K562 (cell line): ENCODE results near the gene TENM3. TPM values are rescaled to one million over a fixed set of nuclear protein-coding genes. Genes with fewer than 3 reads are reported as not detected.

ENCODE experiments used
- ATAC-seq: fragments of 200-7000 bp; cut with Tn5 transposase; 3 replicates; pipeline ENCODE4 v1.9.1; 2020; ENCODE audit warnings: moderate library complexity
- BruUV-seq: library from RNA; stranded (reverse); fragments of 400-500 nt; replicated peaks from 2 replicates; lab custom pipeline; 2021; lab: Mats Ljungman, UMichigan
- CTCF ChIA-PET: fragments of 300-600 bp; formaldehyde crosslinking; extraction: SDS; loops from one replicate; lab custom pipeline; 2021; ENCODE audit warnings: low intra/inter-chr PET ratio; lab: Yijun Ruan, JAX
- POLR2A ChIA-PET: fragments of 300-600, 350-650 bp; sonication (Branson Sonifier 250); formaldehyde crosslinking; extraction: SDS; loops from one replicate; lab custom pipeline; 2021; ENCODE audit warnings: antibody characterized with exemption, inconsistent platforms; lab: Yijun Ruan, JAX
- DNase-seq, 4 experiments: peaks; one replicate each; pipeline versions ENCODE4 v3.0.0 to v3.0.0-alpha.2; 2011 to 2018; ENCODE audit warnings: low spot score in 3 of 4, mixed read lengths in 3 of 4; ENCODE audit errors: extremely low read depth in 1 of 4
- FAIRE-seq: peaks from 2 replicates; lab custom pipeline; 2011; peaks lifted over from hg19 to GRCh38; lab: Jason Lieb, UNC
- H2AFZ ChIP-seq: 2 replicates; pipeline ENCODE4 v1.6.0; 2011; ENCODE audit warnings: low read depth, low read length, control low read depth, inconsistent platforms
- H3K27ac ChIP-seq: fragments of 200-600 bp; 3 replicates; pipeline ENCODE4 v1.8.0; 2011; ENCODE audit warnings: low read depth, mild to moderate bottlenecking, control low read depth, inconsistent platforms, low read length, moderate library complexity, mixed read lengths; ENCODE audit errors: extremely low read depth
- H3K27me3 ChIP-seq, 2 experiments: fragments of 300-600 bp in 1 of 2; 2 replicates in 1 of 2; 3 replicates in 1 of 2; pipeline versions ENCODE4 v1.6.0 to v1.8.0; 2011; ENCODE audit warnings: inconsistent platforms in 2 of 2, low read length in 2 of 2, mild to moderate bottlenecking in 1 of 2, mixed read lengths in 1 of 2, moderate library complexity in 1 of 2; ENCODE audit not compliant: control insufficient read depth in 2 of 2, insufficient read depth in 2 of 2
- H3K36me3 ChIP-seq: fragments of 300-600 bp; 3 replicates; pipeline ENCODE4 v1.8.0; 2011; ENCODE audit warnings: mild to moderate bottlenecking, low read length, inconsistent platforms; ENCODE audit not compliant: control insufficient read depth, insufficient read depth
- H3K4me1 ChIP-seq, 2 experiments: fragments of 200-600 bp in 1 of 2; replicated peaks in 1 of 2; 2 replicates in 1 of 2; 3 replicates in 1 of 2; pipeline versions ENCODE4 v1.5.1 to v1.8.0; 2011; ENCODE audit warnings: inconsistent platforms in 2 of 2, low read length in 2 of 2, mild to moderate bottlenecking in 1 of 2, mixed read lengths in 1 of 2, moderate library complexity in 1 of 2; ENCODE audit not compliant: control insufficient read depth in 2 of 2, insufficient read depth in 2 of 2
- H3K4me2 ChIP-seq: 2 replicates; pipeline ENCODE4 v1.6.1; 2011; ENCODE audit warnings: low read length, control low read depth, inconsistent platforms, mixed read lengths; ENCODE audit not compliant: insufficient read depth
- H3K4me3 ChIP-seq: fragments of 200-600 bp; sonication (generic), shearing (Covaris generic); 2 replicates; pipeline ENCODE4 v1.5.1; 2016; ENCODE audit warnings: control low read depth, inconsistent platforms
- H3K79me2 ChIP-seq: fragments of 200-600 bp; 3 replicates; pipeline ENCODE4 v1.8.0; 2011; ENCODE audit warnings: low read length, inconsistent platforms; ENCODE audit not compliant: control insufficient read depth, insufficient read depth
- H3K9ac ChIP-seq, 2 experiments: 2 replicates each; pipeline versions ENCODE4 v1.6.0 to v1.6.1; 2011; ENCODE audit warnings: low read depth in 2 of 2, low read length in 2 of 2, control low read depth in 1 of 2, inconsistent platforms in 1 of 2, mild to moderate bottlenecking in 1 of 2, mixed read lengths in 1 of 2; ENCODE audit not compliant: insufficient read depth in 1 of 2
- H3K9me1 ChIP-seq: one replicate; pipeline ENCODE4 v1.6.0; 2011; ENCODE audit warnings: inconsistent platforms, mild to moderate bottlenecking, low read length, moderate library complexity; ENCODE audit not compliant: control insufficient read depth, insufficient read depth
- H3K9me3 ChIP-seq: replicated peaks from 2 replicates; pipeline ENCODE4 v1.5.1; 2011; ENCODE audit warnings: low read depth, low read length, inconsistent platforms; ENCODE audit not compliant: control insufficient read depth, insufficient read depth
- H4K20me1 ChIP-seq: replicated peaks from 2 replicates; pipeline ENCODE4 v1.6.1; 2011; ENCODE audit warnings: low read length, inconsistent platforms, mixed read lengths; ENCODE audit not compliant: control insufficient read depth, insufficient read depth
- CBFB ChIP-seq: sonication (generic); formaldehyde crosslinking; IDR thresholded peaks from 2 replicates; pipeline ENCODE4 v1.4.0; 2020; ENCODE audit warnings: mild to moderate bottlenecking, missing genetic modification reagents
- E2F3 ChIP-seq: fragments of 250-450 bp; sonication (Bioruptor Pico); IDR thresholded peaks from 2 replicates; pipeline ENCODE4 v1.4.0; 2020; ENCODE audit warnings: mild to moderate bottlenecking
- HDAC3 ChIP-seq: fragments of 450-650 bp; IDR thresholded peaks from 2 replicates; pipeline ENCODE4 v1.6.1; 2018; ENCODE audit warnings: borderline replicate concordance, mild to moderate bottlenecking, moderate library complexity; ENCODE audit not compliant: partially characterized antibody
- HNRNPL ChIP-seq: fragments of 200-400 bp; formaldehyde crosslinking; IDR thresholded peaks from 2 replicates; pipeline ENCODE4 v1.6.1; 2017; ENCODE audit warnings: low read depth, mild to moderate bottlenecking, low read length
- MEF2A ChIP-seq: IDR thresholded peaks from 2 replicates; pipeline ENCODE4 v1.6.1; 2011; ENCODE audit warnings: low read depth, mild to moderate bottlenecking, low read length, moderate library complexity; ENCODE audit not compliant: control insufficient read depth
- MEIS2 ChIP-seq: fragments of 450-650 bp; IDR thresholded peaks from 2 replicates; pipeline ENCODE4 v1.6.1; 2014; ENCODE audit warnings: mild to moderate bottlenecking; ENCODE audit not compliant: partially characterized antibody
- MYNN ChIP-seq, 2 experiments: sonication (generic); formaldehyde crosslinking in 1 of 2; IDR thresholded peaks; 2 replicates each; pipeline versions ENCODE4 v1.5.0 to v1.6.1; 2016 to 2020; ENCODE audit warnings: antibody characterized with exemption in 1 of 2, missing genetic modification reagents in 1 of 2
- NR1H2 ChIP-seq: sonication (generic); formaldehyde crosslinking; IDR thresholded peaks from 2 replicates; pipeline ENCODE4 v1.4.0; 2020; ENCODE audit warnings: mild to moderate bottlenecking, missing genetic modification reagents
- PRPF4 ChIP-seq: fragments of 200-400 bp; formaldehyde crosslinking; IDR thresholded peaks from one replicate; pipeline ENCODE4 v1.6.1; 2017; ENCODE audit warnings: low read length, low read depth, mild to moderate bottlenecking; ENCODE audit not compliant: insufficient read depth, poor library complexity, severe bottlenecking
- RFX7 ChIP-seq: fragments of 250-450 bp; sonication (Bioruptor Pico); IDR thresholded peaks from 2 replicates; pipeline ENCODE4 v1.5.1; 2021; ENCODE audit warnings: mild to moderate bottlenecking
- TAF1 ChIP-seq: IDR thresholded peaks from 2 replicates; pipeline ENCODE4 v1.6.1; 2011; ENCODE audit warnings: mild to moderate bottlenecking, low read length, moderate library complexity; ENCODE audit not compliant: insufficient read depth, control insufficient read depth, severe bottlenecking; ENCODE audit errors: extremely low read depth
- TEAD2 ChIP-seq: fragments of 450-650 bp; IDR thresholded peaks from 2 replicates; pipeline ENCODE4 v1.6.1; 2016; ENCODE audit warnings: missing genetic modification characterization, control low read depth, missing compliant biosample characterization
- ZFP91 ChIP-seq: sonication (generic); formaldehyde crosslinking; IDR thresholded peaks from 2 replicates; pipeline ENCODE4 v1.8.0; 2022; ENCODE audit warnings: mild to moderate bottlenecking, missing genetic modification reagents
- ZMIZ1 ChIP-seq, 2 experiments: fragments of 150-350 bp in 1 of 2; IDR thresholded peaks; 2 replicates each; pipeline ENCODE4 v1.6.1; 2012 to 2016; ENCODE audit warnings: low read depth in 2 of 2, low read length in 2 of 2, mild to moderate bottlenecking in 1 of 2, moderate library complexity in 1 of 2
- ZNF12 ChIP-seq: sonication (generic); formaldehyde crosslinking; IDR thresholded peaks from 2 replicates; pipeline ENCODE4 v1.4.0; 2020; ENCODE audit warnings: mild to moderate bottlenecking, missing genetic modification reagents
- WGBS: fragments of 100-300 bp; shearing (Covaris generic); methylation state at CpG from one replicate; pipeline ENCODE4 v1.1.6; 2016; ENCODE audit warnings: low coverage, mixed read lengths; ENCODE audit not compliant: insufficient coverage; ENCODE audit errors: missing lambda C conversion rate; 5-methylcytosine and 5-hydroxymethylcytosine counted together
- in situ Hi-C: fragments of 300-500 bp; cut with MboI; formaldehyde crosslinking; loops from 4 replicates; pipeline ENCODE4 v1.15.0; 2018; ENCODE audit warnings: inconsistent platforms, mixed read lengths
- intact Hi-C: fragments of 100-400 bp; cut with micrococcal nuclease; formaldehyde crosslinking; loops from 2 replicates; pipeline ENCODE4 v1.14.2; 2022
- polyA plus RNA-seq, 8 experiments: library from polyadenylated mRNA; depleted of rRNA in 4 of 8; stranded (reverse) in 5 of 8; unstranded in 3 of 8; fragments of >200 nt; fragmentation: Nextera tagmentation in 2 of 8; fragmentation: Illumina TruSeq in 1 of 8; extraction: Ambion mirVana in 2 of 8; extraction: Trizol in 1 of 8; gene quantifications; 2 replicates each; pipeline versions ENCODE4 v1.2.1 to v1.2.3, GENCODE V29; 2011 to 2014; ENCODE audit warnings: inconsistent platforms in 1 of 8, missing spikeins in 1 of 8
- total RNA-seq, 7 experiments: library from RNA; depleted of rRNA in 6 of 7; stranded (reverse); fragments of >200 nt in 6 of 7; fragmentation: Illumina TruSeq in 2 of 7; extraction: Trizol in 2 of 7; gene quantifications; 2 replicates each; pipeline versions ENCODE4 v1.2.1 to v1.2.3, GENCODE V29; 2011 to 2021; ENCODE audit warnings: low replicate concordance in 1 of 7

The TENM3 gene
- total and polyA plus RNA-seq, 9 of the 15 experiments (the other 6 are each of a cell fraction or from before 2014, with no cell fraction given) = 0.01 to 0.02 TPM; not detected in 7

- intact Hi-C loops = no loop called here
- H3K4me1 ChIP-seq = no peaks in the 10 kb centered on the region
- TF ChIP-seq HNRNPL (no peak), ZFP91 (no peak), CBFB (CRISPR knock-in tag) (no peak), TAF1 (no peak), NR1H2 (no peak), TEAD2 (tag) (no peak), MYNN (IDR thresholded peaks at IDR 0.05) (no peak), MYNN (CRISPR knock-in tag; IDR thresholded peaks at IDR 0.05) (no peak), MEF2A (no peak), E2F3 (CRISPR knock-in tag) (no peak), ZMIZ1 (IDR thresholded peaks at IDR 0.05; ENCODE audit: low read depth in 2 of 2, low read length in 2 of 2) (no peak), RFX7 (CRISPR knock-in tag) (no peak), MEIS2 (no peak), ZNF12 (CRISPR knock-in tag) (no peak), PRPF4 (no peak), HDAC3 (no peak)
- TF ChIP-seq, all 486 proteins: peak for 0
- BruUV-seq = no TSS peak
- ChIA-PET POLR2A (no interaction called here), CTCF (no interaction called here)
- in situ Hi-C loops = no loop called here
- DNase-seq = no peak
- no peaks in the 10 kb centered on the region for H3K27me3 ChIP-seq
- H3K4me2 ChIP-seq = no peak overlapping the region
- no peaks in the 10 kb centered on the region for H3K9me3 ChIP-seq
- no peaks in the 10 kb centered on the region for H3K9me1 ChIP-seq
- no peak for ATAC-seq
- no peak overlapping the region for H3K9ac ChIP-seq
- H3K79me2 ChIP-seq = no peaks in the 10 kb centered on the region
- no peak overlapping the region for H3K4me3 ChIP-seq
- H3K27ac ChIP-seq = no peak overlapping the region
- under 1% methylated on average over 8 of the region's 8 CpGs for WGBS
- no peaks in the 10 kb centered on the region for H4K20me1 ChIP-seq
- no peaks in the 10 kb centered on the region for H3K36me3 ChIP-seq
- H2AFZ ChIP-seq = no peak overlapping the region
- FAIRE-seq = no peak
Observed at GRCh38 chr4:182380771-182381181, 137.6 kb downstream of the TENM3 start.
